Measurements from ENCODE around the gene CAMK1D. TPM values are rescaled to one million over a fixed set of nuclear protein-coding genes. Genes with fewer than 3 reads are reported as not detected.

Gene CAMK1D
- total RNA-seq, 2 experiments from 2014 or later, result 19.0 to 25.6 TPM

DNA sequence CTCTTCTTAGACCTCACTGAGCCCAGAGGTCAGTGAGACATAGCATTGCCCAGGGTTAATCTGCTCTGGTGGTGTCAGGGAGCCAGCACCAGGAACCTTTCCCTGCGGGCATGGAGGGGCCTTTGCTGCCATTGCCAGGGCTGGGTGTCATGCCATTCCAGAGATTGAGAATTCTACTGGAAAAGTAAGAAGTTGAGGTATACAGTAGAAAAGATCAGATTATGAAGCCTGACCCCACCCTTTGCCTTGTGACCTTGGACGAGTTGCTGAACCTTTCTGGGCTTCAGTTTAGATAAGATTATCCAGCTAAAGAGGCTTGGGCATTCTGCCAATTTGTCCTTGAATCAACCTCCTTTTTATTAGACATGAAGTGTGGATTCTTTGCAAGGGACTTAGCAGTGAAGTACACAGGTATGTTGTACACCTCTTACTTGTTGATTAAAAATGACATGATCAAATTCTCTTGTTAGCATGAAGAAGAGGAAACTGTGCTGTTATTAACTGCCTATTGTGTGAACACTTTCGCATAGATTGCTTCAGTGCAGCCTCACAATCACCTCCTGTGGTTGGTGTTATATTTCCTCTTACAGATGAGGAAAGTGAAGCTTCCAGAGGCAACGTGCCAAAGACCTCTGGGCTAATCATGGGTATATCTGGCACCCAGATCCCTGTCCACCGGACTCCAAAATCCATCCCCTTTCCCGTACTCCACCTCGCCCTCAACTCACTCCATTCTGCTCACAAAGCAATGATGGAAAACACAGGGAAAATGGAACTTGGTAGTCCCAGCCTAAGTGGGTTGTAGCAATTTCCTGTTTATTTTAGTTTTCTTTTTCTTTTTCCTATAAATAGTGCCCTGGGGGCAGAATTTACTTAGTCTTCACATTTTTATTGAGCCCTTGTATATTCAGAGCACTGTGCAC is 151.3 kb downstream of the CAMK1D start:
- no peaks in the 10 kb centered on the region for H3K36me3 ChIP-seq (ENCODE audit: insufficient read depth, low read length)
- CTCF ChIA-PET (ENCODE audit: unreplicated experiment), result no interaction called here
- no peaks in the 10 kb centered on the region for H3K9me3 ChIP-seq (ENCODE audit: low read length)
- intact Hi-C loops (cut with micrococcal nuclease; ENCODE audit: unreplicated experiment), result no loop called here
- H3K4me2 ChIP-seq (ENCODE audit: low read length), result no peak overlapping the region
- H3K27ac ChIP-seq (ENCODE audit: low read depth, low read length, poor library complexity, severe bottlenecking), result no peak overlapping the region
- BruUV-seq (replicated peaks), result no TSS peak
- no peak for DNase-seq (ENCODE audit: low spot score)
- TF ChIP-seq, protein P1, sequence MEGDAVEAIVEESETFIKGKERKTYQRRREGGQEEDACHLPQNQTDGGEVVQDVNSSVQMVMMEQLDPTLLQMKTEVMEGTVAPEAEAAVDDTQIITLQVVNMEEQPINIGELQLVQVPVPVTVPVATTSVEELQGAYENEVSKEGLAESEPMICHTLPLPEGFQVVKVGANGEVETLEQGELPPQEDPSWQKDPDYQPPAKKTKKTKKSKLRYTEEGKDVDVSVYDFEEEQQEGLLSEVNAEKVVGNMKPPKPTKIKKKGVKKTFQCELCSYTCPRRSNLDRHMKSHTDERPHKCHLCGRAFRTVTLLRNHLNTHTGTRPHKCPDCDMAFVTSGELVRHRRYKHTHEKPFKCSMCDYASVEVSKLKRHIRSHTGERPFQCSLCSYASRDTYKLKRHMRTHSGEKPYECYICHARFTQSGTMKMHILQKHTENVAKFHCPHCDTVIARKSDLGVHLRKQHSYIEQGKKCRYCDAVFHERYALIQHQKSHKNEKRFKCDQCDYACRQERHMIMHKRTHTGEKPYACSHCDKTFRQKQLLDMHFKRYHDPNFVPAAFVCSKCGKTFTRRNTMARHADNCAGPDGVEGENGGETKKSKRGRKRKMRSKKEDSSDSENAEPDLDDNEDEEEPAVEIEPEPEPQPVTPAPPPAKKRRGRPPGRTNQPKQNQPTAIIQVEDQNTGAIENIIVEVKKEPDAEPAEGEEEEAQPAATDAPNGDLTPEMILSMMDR (conservative IDR thresholded peaks at IDR 0.05; ENCODE audit: low read length), result no peak
- TF ChIP-seq EZH2phosphoT487 (IDR thresholded peaks at IDR 0.05; ENCODE audit: borderline replicate concordance, low read depth, low read length), result no peak
- no peaks in the 10 kb centered on the region for H4K20me1 ChIP-seq (ENCODE audit: insufficient read depth, low read length)
- no peaks in the 10 kb centered on the region for H3K79me2 ChIP-seq (ENCODE audit: insufficient read depth, low read depth, low read length)
- POLR2A ChIA-PET, result no interaction called here
- H3K4me3 ChIP-seq (ENCODE audit: low read depth, low read length, poor library complexity, severe bottlenecking), result no peak overlapping the region
- H3K9me2 ChIP-seq (ENCODE audit: insufficient read depth, low read length), result no peaks in the 10 kb centered on the region
- no peaks in the 10 kb centered on the region for H3K4me1 ChIP-seq (ENCODE audit: insufficient read depth, low read length, poor library complexity, severe bottlenecking)
- no peak overlapping the region for H2AFZ ChIP-seq (ENCODE audit: low read length)

DNA sequence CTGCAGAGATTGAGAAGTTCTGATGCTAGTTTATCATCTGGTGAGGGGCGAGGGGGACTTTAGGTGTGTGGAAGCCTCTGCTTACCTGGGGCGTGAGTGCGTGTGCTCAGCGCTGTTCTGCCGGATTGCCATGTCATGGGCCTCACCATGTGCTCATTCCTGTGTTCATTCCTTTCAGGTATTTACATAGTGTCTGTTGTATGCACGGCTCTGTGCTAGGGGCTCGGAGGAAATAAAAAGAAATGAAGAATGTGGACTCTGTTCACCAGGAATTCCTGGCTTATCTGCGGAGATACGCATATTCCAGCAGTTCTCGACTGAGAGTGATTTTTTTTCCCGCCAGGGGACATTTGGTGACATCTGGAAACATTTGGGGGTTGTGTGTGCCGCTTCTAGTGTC is 152.0 kb downstream of the CAMK1D start:
- Histone ChIP-seq H3K4me3 (ENCODE audit: low read depth, low read length, poor library complexity, severe bottlenecking) (no peak overlapping the region), H3K27ac (ENCODE audit: low read depth, low read length, poor library complexity, severe bottlenecking) (no peak overlapping the region), H3K9me2 (ENCODE audit: insufficient read depth, low read length) (no peaks in the 10 kb centered on the region), H3K79me2 (ENCODE audit: insufficient read depth, low read depth, low read length) (no peaks in the 10 kb centered on the region), H3K4me2 (ENCODE audit: low read length) (no peak overlapping the region), H4K20me1 (ENCODE audit: insufficient read depth, low read length) (no peaks in the 10 kb centered on the region), H3K9me3 (ENCODE audit: low read length) (no peaks in the 10 kb centered on the region), H3K4me1 (ENCODE audit: insufficient read depth, low read length, poor library complexity, severe bottlenecking) (no peaks in the 10 kb centered on the region), H2AFZ (ENCODE audit: low read length) (no peak overlapping the region), H3K36me3 (ENCODE audit: insufficient read depth, low read length) (no peaks in the 10 kb centered on the region)
- intact Hi-C loops (cut with micrococcal nuclease; ENCODE audit: unreplicated experiment), result no loop called here
- no peak for DNase-seq (ENCODE audit: low spot score)
- TF ChIP-seq, protein P1 (conservative IDR thresholded peaks at IDR 0.05; ENCODE audit: low read length), result no peak
- CTCF ChIA-PET (ENCODE audit: unreplicated experiment), result no interaction called here
- no TSS peak for BruUV-seq (replicated peaks)
- POLR2A ChIA-PET, result no interaction called here

DNA sequence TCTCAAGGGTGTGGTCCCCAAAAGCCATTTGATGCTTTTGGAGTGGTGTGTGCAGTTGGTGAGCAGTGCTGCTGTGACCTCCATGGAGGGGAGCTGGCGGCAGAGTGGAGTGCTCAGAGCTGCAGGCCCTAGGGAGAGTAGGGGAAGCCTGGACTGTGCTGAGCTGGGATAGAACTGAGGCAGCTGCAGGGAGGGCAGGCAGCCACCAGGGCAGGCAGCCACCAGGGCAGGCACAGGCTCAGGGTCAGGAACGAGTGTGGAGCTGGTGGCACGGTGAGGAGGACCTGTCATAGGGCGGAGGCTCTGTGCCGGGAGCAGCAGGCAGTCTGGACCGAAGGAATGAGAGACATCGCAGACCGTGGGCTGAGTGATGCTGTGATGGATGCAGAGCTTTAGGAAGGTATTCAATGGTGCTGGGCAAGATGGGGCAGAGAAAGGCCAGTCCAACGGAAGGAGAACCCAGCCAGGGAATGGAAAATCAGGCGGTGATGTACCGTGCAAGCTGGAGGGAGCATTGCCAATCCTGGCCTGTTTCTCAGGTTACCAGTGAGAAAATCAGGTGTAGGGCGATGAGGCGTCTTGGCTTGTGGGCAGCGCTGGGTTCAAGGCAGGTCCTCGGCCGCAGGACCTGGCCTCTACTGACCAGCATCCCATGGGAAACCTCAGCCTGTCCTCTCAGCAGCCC is 152.6 kb downstream of the CAMK1D start:
- ChIA-PET POLR2A (no interaction called here), CTCF (ENCODE audit: unreplicated experiment) (no interaction called here)
- Histone ChIP-seq H3K4me3 (ENCODE audit: low read depth, low read length, poor library complexity, severe bottlenecking) (no peak overlapping the region), H3K79me2 (ENCODE audit: insufficient read depth, low read depth, low read length) (no peaks in the 10 kb centered on the region), H2AFZ (ENCODE audit: low read length) (no peak overlapping the region), H3K9me3 (ENCODE audit: low read length) (no peaks in the 10 kb centered on the region), H3K4me1 (ENCODE audit: insufficient read depth, low read length, poor library complexity, severe bottlenecking) (no peaks in the 10 kb centered on the region), H3K9me2 (ENCODE audit: insufficient read depth, low read length) (no peaks in the 10 kb centered on the region), H4K20me1 (ENCODE audit: insufficient read depth, low read length) (no peaks in the 10 kb centered on the region), H3K27ac (ENCODE audit: low read depth, low read length, poor library complexity, severe bottlenecking) (no peak overlapping the region), H3K36me3 (ENCODE audit: insufficient read depth, low read length) (no peaks in the 10 kb centered on the region), H3K4me2 (ENCODE audit: low read length) (no peak overlapping the region)
- intact Hi-C loops (cut with micrococcal nuclease; ENCODE audit: unreplicated experiment), result no loop called here
- no TSS peak for BruUV-seq (replicated peaks)
- DNase-seq (ENCODE audit: low spot score), result no peak
- TF ChIP-seq, protein P1 (conservative IDR thresholded peaks at IDR 0.05; ENCODE audit: low read length), result no peak
- TF ChIP-seq EZH2phosphoT487 (IDR thresholded peaks at IDR 0.05; ENCODE audit: borderline replicate concordance, low read depth, low read length), result no peak

Data from OCI-LY7 (cell line).